Measurements from ENCODE around the gene ZBP1.

DNA sequence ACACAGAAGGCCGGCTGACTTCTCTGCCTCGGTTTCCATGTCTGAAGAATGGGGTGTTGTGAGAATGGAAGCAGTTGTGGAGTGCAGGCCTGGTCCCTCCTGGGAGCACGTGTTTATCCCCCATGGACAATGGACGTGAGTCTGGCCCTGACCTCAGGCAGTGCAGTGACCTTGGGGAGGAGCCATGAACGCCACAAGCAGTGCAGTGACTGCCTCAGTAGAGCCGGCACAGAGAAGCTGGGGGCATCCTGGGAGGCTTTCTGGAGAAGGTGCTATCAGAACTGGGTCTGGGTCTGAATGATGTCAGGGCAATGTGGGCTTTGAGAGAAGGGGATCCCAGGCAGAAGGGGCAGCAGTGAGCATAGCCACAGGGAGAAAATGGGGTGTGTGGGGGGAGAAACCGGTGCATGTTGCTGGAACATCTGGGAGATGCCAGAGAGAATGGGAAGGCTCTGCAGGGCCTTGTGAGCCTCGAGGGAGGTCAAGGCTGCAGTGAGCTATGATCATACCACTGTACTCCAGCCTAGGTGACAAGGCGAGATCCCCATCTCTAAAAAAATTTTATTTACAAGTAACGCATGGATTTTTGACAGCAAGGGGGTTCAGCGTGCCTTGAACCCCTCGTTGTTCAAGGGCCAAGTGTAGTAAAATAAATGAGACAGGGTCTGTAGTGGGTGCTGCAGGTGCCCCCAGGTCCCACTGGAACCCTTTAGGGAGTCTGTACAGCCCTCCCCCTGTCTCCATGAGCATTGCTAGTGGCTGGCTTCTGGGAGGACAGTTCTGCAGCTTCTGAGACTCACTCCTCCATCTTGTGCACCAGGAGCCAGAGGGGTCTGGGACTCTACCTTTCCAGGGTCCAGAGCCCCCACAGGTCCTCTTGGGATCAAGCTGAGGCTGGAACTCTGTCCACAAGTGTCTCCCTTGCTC, 27.0 kb upstream of the ZBP1 start:
- TF ChIP-seq, protein P1, sequence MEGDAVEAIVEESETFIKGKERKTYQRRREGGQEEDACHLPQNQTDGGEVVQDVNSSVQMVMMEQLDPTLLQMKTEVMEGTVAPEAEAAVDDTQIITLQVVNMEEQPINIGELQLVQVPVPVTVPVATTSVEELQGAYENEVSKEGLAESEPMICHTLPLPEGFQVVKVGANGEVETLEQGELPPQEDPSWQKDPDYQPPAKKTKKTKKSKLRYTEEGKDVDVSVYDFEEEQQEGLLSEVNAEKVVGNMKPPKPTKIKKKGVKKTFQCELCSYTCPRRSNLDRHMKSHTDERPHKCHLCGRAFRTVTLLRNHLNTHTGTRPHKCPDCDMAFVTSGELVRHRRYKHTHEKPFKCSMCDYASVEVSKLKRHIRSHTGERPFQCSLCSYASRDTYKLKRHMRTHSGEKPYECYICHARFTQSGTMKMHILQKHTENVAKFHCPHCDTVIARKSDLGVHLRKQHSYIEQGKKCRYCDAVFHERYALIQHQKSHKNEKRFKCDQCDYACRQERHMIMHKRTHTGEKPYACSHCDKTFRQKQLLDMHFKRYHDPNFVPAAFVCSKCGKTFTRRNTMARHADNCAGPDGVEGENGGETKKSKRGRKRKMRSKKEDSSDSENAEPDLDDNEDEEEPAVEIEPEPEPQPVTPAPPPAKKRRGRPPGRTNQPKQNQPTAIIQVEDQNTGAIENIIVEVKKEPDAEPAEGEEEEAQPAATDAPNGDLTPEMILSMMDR (IDR thresholded peaks at IDR 0.05; ENCODE audit: low read length) = no peak
- no peak for TF ChIP-seq EZH2 (optimal IDR thresholded peaks at IDR 0.05; ENCODE audit: low read depth, low read length)
